ENCODE measurements around the gene RAB3IL1. TPM values are rescaled to one million over a fixed set of nuclear protein-coding genes. Genes with fewer than 3 reads are reported as not detected.

The RAB3IL1 gene
- total and polyA plus RNA-seq, 9 of the 15 experiments (the other 6 are each of a cell fraction or from before 2014, with no cell fraction given), result 0.15 to 42.6 (median 15.5) TPM

GRCh38 chr11:61863548-61864081, 53.8 kb downstream of the RAB3IL1 start (continued):
- TF ChIP-seq ZNF398 (CRISPR knock-in tag; IDR thresholded peaks at IDR 0.05) (no peak), MGA (IDR thresholded peaks at IDR 0.05) (no peak), TGIF2 (CRISPR knock-in tag; IDR thresholded peaks at IDR 0.05) (no peak), MCM2 (IDR thresholded peaks at IDR 0.05; ENCODE audit: low read depth) (no peak), GTF2A2 (tag; IDR thresholded peaks at IDR 0.05) (no peak), E2F6 (IDR thresholded peaks at IDR 0.05; ENCODE audit: borderline replicate concordance in 1 of 2, extremely low read depth in 1 of 2, insufficient read depth in 1 of 2, insufficient read length in 1 of 2, low read depth in 1 of 2, low read length in 1 of 2, poor library complexity in 1 of 2, severe bottlenecking in 1 of 2) (no peak), TCF7 (IDR thresholded peaks at IDR 0.05; ENCODE audit: borderline replicate concordance) (no peak), HBP1 (CRISPR knock-in tag; IDR thresholded peaks at IDR 0.05) (no peak)

Measured in K562 (cell line).